ENCODE measurements around the gene DLGAP1. TPM values are rescaled to one million over a fixed set of nuclear protein-coding genes. Genes with fewer than 3 reads are reported as not detected.
A peak's percentile ranks its signal among the peaks of the same experiment; 100 is the strongest.

DLGAP1 gene
- total RNA-seq, 1 experiment from 2014 or later: 0.39 TPM

DNA sequence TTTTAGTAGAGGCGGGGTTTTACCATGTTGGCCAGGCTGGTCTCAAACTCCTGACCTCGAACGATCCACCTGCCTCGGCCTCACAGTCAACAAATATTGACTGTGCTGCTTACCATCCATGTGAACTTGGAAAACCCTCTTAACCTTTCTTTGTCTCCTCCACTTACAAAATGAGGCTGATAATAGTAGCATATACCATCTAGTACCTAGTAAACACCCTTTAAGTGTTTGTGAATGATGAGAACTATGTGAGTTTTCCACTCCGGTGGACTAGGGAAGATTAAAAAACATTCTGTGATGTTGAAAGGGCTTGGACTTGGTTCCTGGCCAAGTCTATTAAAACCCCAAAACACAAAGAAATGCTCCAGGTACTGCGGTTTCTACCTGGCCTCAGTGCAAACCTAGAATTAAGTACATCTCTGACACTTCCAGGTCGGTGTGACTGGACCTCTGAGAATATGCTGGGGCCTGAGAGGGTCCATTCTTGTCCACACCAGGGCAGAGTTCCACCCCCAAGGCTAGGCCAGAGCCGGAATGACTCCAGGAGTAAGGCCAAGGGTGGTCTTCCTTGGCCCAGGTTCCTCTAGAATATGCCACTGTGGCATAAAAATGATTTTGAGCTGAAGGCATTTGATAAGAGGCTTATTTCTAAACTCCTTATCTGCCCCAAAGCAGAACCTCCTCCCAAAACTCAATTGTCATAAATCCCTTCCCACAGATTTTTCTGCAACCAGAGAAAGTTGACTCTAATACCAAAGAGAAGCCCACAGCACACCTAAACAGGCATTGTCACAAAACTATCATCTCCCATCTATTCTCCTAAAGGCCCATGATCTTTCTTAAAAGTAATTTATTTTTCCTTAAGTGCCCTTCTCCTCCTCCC is 787.6 kb downstream of the DLGAP1 start:
- H3K9ac ChIP-seq (ENCODE audit: low read length): peak overlapping the region; percentile 65
- ChIA-PET POLR2A (interaction anchor here (1.0 to 5.7 kb wide), 13 partner anchors 16 to 419 kb away, joined by 3 to 101 read pairs (median 17); no protein-coding TSS in a partner anchor), RAD21 (ENCODE audit: low non-redundant PET in 1 of 2, low total read pairs in 2 of 2, uncharacterized antibody in 2 of 2, unreplicated experiment in 2 of 2) (interaction anchor here in 1 of 2 experiments (1.4 to 1.9 kb wide), 3 partner anchors 73 to 385 kb away, joined by 4 to 8 read pairs (median 6); no protein-coding TSS in a partner anchor), CTCF (interaction anchor here (0.8 to 3.9 kb wide), 23 partner anchors 8 to 1629 kb away, joined by 3 to 65 read pairs (median 7); no protein-coding TSS in a partner anchor)
- peaks cover 0 to 10% of the 10 kb centered on the region in 2 experiments; a peak in 2 of 4 replicates for H3K36me3 ChIP-seq (ENCODE audit: control insufficient read depth in 1 of 2, insufficient read depth in 2 of 2, low read length in 2 of 2)
- no peaks in the 10 kb centered on the region for H3K9me2 ChIP-seq (ENCODE audit: insufficient read depth)
- ATAC-seq (no peak), DNase-seq (ENCODE audit: low read depth, low spot score) (no peak)
- H3K4me2 ChIP-seq (ENCODE audit: low read length): peak overlapping the region; percentile 37
- no peaks in the 10 kb centered on the region for H3K27me3 ChIP-seq (ENCODE audit: insufficient read depth, low read length)
- no peaks in the 10 kb centered on the region for H3K9me3 ChIP-seq (ENCODE audit: control insufficient read depth in 1 of 2, insufficient read depth in 1 of 2, low read depth in 1 of 2, low read length in 2 of 2)
- no TSS peak for BruUV-seq (replicated peaks)
- H3K4me3 ChIP-seq (replicated peaks in 1 of 2; ENCODE audit: low read depth in 1 of 2, low read length in 2 of 2): no peak overlapping the region
- TF ChIP-seq RAD21 (IDR thresholded peaks at IDR 0.05; ENCODE audit: low read depth) (no peak), POLR2A (IDR thresholded peaks at IDR 0.05; ENCODE audit: borderline replicate concordance, extremely low read depth, insufficient read depth, insufficient read length) (peak; percentile 14), EZH2 (IDR thresholded peaks at IDR 0.05) (no peak), TCF7L2 (IDR thresholded peaks at IDR 0.05; ENCODE audit: borderline replicate concordance, extremely low read depth, insufficient read depth, insufficient read length) (peak; percentile 50), ZFX (IDR thresholded peaks at IDR 0.05) (peak; percentile 29; the same call in 1 of the 2 replicates)
- H3K4me1 ChIP-seq (ENCODE audit: control insufficient read depth in 1 of 2, insufficient read depth in 2 of 2, low read length in 2 of 2): peaks cover 70 to 73% of the 10 kb centered on the region in 2 experiments
- intact Hi-C loops (cut with micrococcal nuclease): loop anchor here (5.0 kb wide), 1 partner anchor 370 kb away; no protein-coding TSS in a partner anchor
- H3K27ac ChIP-seq (ENCODE audit: low read depth, low read length): peak overlapping the region; percentile 85
- H2AFZ ChIP-seq (ENCODE audit: low read depth, low read length, poor library complexity, severe bottlenecking): no peak overlapping the region
- no peaks in the 10 kb centered on the region for H3K79me2 ChIP-seq (ENCODE audit: insufficient read depth, low read length)
- H4K20me1 ChIP-seq (ENCODE audit: insufficient read depth): no peaks in the 10 kb centered on the region

Measured in HCT116 (cell line).